Testis (tissue), 2 donors: ENCODE data around the gene RHOBTB3.

Experiments used
- POLR2A ChIP-seq: fragments of 450-650 bp; IDR thresholded peaks from one replicate; pipeline ENCODE4 v1.6.1; 2017; ENCODE audit warnings: antibody characterized with exemption, mild to moderate bottlenecking, moderate library complexity
- TF ChIP-seq, protein P1 (sequence below), 3 experiments: fragments of 450-650 bp in 2 of 3; fragments of 200-600 bp in 1 of 3; sonication (generic) in 1 of 3; IDR thresholded peaks; one replicate each; pipeline ENCODE4 v1.5.1; 2016 to 2019; ENCODE audit warnings: antibody characterized with exemption in 3 of 3, mild to moderate bottlenecking in 2 of 3, moderate library complexity in 1 of 3

DNA sequence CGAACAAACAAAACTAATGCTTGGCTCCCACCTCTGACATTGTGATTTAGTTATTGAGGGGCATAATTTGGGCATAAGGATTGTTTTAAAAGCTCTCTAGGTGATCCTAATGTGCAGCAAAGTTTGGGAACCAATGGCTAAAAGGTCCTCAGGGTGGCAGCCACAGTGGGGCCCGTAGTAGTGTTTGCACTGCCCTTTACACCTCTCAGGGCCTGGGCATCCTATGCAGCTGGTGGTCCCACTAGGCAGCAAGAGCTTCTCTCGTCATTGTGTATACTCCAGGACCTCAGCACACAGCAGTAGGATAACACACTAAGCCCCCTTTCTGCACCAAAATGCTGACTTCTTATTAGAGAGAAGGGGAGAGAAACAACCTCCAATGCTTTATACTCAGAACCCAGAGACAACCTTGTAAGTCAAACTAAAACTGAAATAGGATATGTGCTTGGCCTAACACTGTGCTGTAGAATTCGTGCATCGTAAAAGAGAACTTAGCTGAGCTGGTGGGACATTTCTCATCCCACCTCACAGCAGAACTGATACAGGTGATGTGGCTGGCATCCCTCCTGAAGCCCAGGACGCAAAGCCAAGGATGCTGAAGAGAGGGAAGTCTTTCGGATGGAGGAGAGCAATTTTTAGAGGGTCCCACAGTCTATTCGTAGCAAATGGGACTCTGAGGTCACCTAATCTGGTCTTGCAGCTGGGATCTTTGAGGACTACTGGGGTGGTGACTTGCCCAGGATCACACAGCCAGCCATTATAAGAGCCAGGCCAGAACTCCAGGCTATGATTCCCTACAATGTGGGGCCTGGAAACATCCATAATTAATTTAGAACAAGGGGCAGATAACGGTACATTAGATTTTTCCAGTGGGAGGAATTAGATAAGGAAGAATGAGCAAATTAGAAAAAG lies 90.2 kb downstream of the RHOBTB3 start:
- TF ChIP-seq POLR2A, result no peak
- TF ChIP-seq, protein P1, sequence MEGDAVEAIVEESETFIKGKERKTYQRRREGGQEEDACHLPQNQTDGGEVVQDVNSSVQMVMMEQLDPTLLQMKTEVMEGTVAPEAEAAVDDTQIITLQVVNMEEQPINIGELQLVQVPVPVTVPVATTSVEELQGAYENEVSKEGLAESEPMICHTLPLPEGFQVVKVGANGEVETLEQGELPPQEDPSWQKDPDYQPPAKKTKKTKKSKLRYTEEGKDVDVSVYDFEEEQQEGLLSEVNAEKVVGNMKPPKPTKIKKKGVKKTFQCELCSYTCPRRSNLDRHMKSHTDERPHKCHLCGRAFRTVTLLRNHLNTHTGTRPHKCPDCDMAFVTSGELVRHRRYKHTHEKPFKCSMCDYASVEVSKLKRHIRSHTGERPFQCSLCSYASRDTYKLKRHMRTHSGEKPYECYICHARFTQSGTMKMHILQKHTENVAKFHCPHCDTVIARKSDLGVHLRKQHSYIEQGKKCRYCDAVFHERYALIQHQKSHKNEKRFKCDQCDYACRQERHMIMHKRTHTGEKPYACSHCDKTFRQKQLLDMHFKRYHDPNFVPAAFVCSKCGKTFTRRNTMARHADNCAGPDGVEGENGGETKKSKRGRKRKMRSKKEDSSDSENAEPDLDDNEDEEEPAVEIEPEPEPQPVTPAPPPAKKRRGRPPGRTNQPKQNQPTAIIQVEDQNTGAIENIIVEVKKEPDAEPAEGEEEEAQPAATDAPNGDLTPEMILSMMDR (IDR thresholded peaks at IDR 0.05), result no peak
